GM18505 (cell line): ENCODE measurements around the gene SPATA3.
"Not testable (repeated sequence)": the region's sequence is repeated elsewhere in the genome, so short reads cannot be mapped to it uniquely, and the experiment has no call there.

Source experiments
- ATAC-seq: cut with Tn5 transposase; IDR thresholded peaks from one replicate; pipeline ENCODE4 v1.9.1; 2021; ENCODE audit not compliant: unreplicated experiment
- POLR2A ChIP-seq: IDR thresholded peaks from 4 replicates; pipeline ENCODE4 v1.6.1; 2011; ENCODE audit warnings: borderline replicate concordance; ENCODE audit not compliant: insufficient read depth, insufficient read length; ENCODE audit errors: extremely low read depth

The SPATA3 gene

GRCh38 chr2:230958820-230959756, 36.8 kb upstream of the SPATA3 start:
- no peak for ATAC-seq

GRCh38 chr2:230960026-230960425, 35.9 kb upstream of the SPATA3 start:
- no peak for TF ChIP-seq POLR2A
- ATAC-seq, result no peak

More at GRCh38 chr2:230958820-230959756, 36.8 kb upstream of the SPATA3 start:
- TF ChIP-seq POLR2A, result no peak

- no peak for ATAC-seq
- TF ChIP-seq POLR2A, result no peak
Observed at GRCh38 chr2:230961091-230961491, 34.8 kb upstream of the SPATA3 start.

- TF ChIP-seq POLR2A, result no peak
- no peak for ATAC-seq
Observed at GRCh38 chr2:230964136-230964730, 31.7 kb upstream of the SPATA3 start.

- no peak for TF ChIP-seq POLR2A
- no peak for ATAC-seq
Observed at GRCh38 chr2:230967113-230967512, 28.8 kb upstream of the SPATA3 start.

GRCh38 chr2:230968314-230968713, 27.6 kb upstream of the SPATA3 start:
- ATAC-seq, result not testable (repeated sequence)

- no peak for TF ChIP-seq POLR2A
- no peak for ATAC-seq
Observed at GRCh38 chr2:230968921-230969658, 26.8 kb upstream of the SPATA3 start.

GRCh38 chr2:230969659-230970015, 26.3 kb upstream of the SPATA3 start:
- no peak for ATAC-seq
- no peak for TF ChIP-seq POLR2A

- TF ChIP-seq POLR2A, result no peak
- no peak for ATAC-seq
Observed at GRCh38 chr2:230972046-230972445, 23.9 kb upstream of the SPATA3 start.

GRCh38 chr2:230974096-230974913, 21.6 kb upstream of the SPATA3 start:
- no peak for TF ChIP-seq POLR2A
- ATAC-seq, result peak; percentile 83

- ATAC-seq, result no peak
Observed at GRCh38 chr2:230975927-230976326, 20.0 kb upstream of the SPATA3 start.

GRCh38 chr2:230976671-230977171, 19.2 kb upstream of the SPATA3 start:
- no peak for ATAC-seq
- peak; percentile 53 for TF ChIP-seq POLR2A

More at GRCh38 chr2:230975927-230976326, 20.0 kb upstream of the SPATA3 start:
- no peak for TF ChIP-seq POLR2A
